ENCODE results near the gene PIK3CA.

DNA sequence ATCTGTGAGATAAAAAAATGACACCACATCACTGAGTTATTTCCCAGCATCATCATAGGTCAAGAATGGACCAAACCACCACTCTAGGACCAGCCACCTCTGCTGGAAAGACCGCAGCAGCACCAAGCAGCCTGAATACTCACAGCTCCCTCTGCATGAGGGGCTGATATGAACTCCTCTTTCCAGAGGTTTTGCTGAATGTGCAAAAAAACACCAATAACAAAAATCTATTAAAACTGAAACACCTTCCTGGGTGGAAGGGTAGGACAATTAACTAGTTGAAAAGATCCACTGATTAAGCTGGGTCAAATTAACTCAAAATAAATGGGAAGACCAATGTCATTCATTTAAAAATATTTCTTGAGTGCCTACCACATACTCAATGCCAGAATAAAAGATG is 131.7 kb downstream of the PIK3CA start:
- TF ChIP-seq, protein P1, sequence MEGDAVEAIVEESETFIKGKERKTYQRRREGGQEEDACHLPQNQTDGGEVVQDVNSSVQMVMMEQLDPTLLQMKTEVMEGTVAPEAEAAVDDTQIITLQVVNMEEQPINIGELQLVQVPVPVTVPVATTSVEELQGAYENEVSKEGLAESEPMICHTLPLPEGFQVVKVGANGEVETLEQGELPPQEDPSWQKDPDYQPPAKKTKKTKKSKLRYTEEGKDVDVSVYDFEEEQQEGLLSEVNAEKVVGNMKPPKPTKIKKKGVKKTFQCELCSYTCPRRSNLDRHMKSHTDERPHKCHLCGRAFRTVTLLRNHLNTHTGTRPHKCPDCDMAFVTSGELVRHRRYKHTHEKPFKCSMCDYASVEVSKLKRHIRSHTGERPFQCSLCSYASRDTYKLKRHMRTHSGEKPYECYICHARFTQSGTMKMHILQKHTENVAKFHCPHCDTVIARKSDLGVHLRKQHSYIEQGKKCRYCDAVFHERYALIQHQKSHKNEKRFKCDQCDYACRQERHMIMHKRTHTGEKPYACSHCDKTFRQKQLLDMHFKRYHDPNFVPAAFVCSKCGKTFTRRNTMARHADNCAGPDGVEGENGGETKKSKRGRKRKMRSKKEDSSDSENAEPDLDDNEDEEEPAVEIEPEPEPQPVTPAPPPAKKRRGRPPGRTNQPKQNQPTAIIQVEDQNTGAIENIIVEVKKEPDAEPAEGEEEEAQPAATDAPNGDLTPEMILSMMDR (IDR thresholded peaks at IDR 0.05): no peak
- no peak for TF ChIP-seq POLR2A (IDR thresholded peaks at IDR 0.05)

All from esophagus squamous epithelium (tissue), 4 donors.